MM.1S (cell line): ENCODE measurements around the gene LAMA4.

Source experiments
- DNase-seq: peaks from one replicate; pipeline ENCODE4 v3.0.0-alpha.2; 2015
- H2AFZ ChIP-seq: fragments of 300-600 bp; sonication (generic); 2 replicates; pipeline ENCODE4 v1.6.0; 2016; ENCODE audit warnings: antibody characterized with exemption, low read length
- H3F3A ChIP-seq: fragments of 300-600 bp; sonication (generic); 2 replicates; pipeline ENCODE4 v1.6.1; 2016; ENCODE audit warnings: mild to moderate bottlenecking, antibody characterized with exemption, low read length, moderate library complexity, mixed read lengths; ENCODE audit not compliant: insufficient read depth
- H3K27ac ChIP-seq: fragments of 300-600 bp; sonication (generic); 2 replicates; pipeline ENCODE4 v1.5.1; 2016; ENCODE audit warnings: mild to moderate bottlenecking, low read length
- H3K27me3 ChIP-seq: fragments of 300-600 bp; sonication (generic); replicated peaks from 2 replicates; pipeline ENCODE4 v1.6.0; 2016; ENCODE audit warnings: low read length; ENCODE audit not compliant: insufficient read depth
- H3K36me3 ChIP-seq: fragments of 300-600 bp; sonication (generic); replicated peaks from 2 replicates; pipeline ENCODE4 v1.6.1; 2016; ENCODE audit warnings: mild to moderate bottlenecking, low read length, mixed read lengths; ENCODE audit not compliant: insufficient read depth
- H3K4me1 ChIP-seq: fragments of 300-600 bp; sonication (generic); 2 replicates; pipeline ENCODE4 v1.6.1; 2016; ENCODE audit warnings: low read length, mixed read lengths
- H3K4me2 ChIP-seq: fragments of 300-600 bp; sonication (generic); 2 replicates; pipeline ENCODE4 v1.6.0; 2016; ENCODE audit warnings: low read depth, low read length
- H3K4me3 ChIP-seq: fragments of 300-600 bp; sonication (generic); 2 replicates; pipeline ENCODE4 v1.5.1; 2016; ENCODE audit warnings: low read length, mixed read lengths
- H3K79me2 ChIP-seq: fragments of 300-600 bp; sonication (generic); 2 replicates; pipeline ENCODE4 v1.6.1; 2016; ENCODE audit warnings: mixed run types, low read length, mixed read lengths
- H3K9ac ChIP-seq: fragments of 300-600 bp; sonication (generic); 2 replicates; pipeline ENCODE4 v1.6.1; 2016; ENCODE audit warnings: low read length, mixed read lengths
- H3K9me2 ChIP-seq: fragments of 300-600 bp; sonication (generic); replicated peaks from 2 replicates; pipeline ENCODE4 v1.6.1; 2016; ENCODE audit warnings: mild to moderate bottlenecking, low read length, mixed read lengths; ENCODE audit not compliant: insufficient read depth
- H3K9me3 ChIP-seq: fragments of 300-600 bp; sonication (generic); replicated peaks from 2 replicates; pipeline ENCODE4 v1.6.1; 2016; ENCODE audit warnings: mild to moderate bottlenecking, low read length, mixed read lengths; ENCODE audit not compliant: insufficient read depth
- H4K20me1 ChIP-seq: fragments of 300-600 bp; sonication (generic); 2 replicates; pipeline ENCODE4 v1.6.1; 2016; ENCODE audit warnings: mild to moderate bottlenecking, low read length, moderate library complexity, mixed read lengths; ENCODE audit not compliant: insufficient read depth
- EZH2 ChIP-seq: fragments of 300-600 bp; sonication (generic); optimal IDR thresholded peaks from 2 replicates; pipeline ENCODE3; 2017; ENCODE audit warnings: low read depth, mild to moderate bottlenecking, antibody characterized with exemption, low read length, mixed read lengths
- EZH2phosphoT487 ChIP-seq: fragments of 300-600 bp; sonication (generic); IDR thresholded peaks from 2 replicates; pipeline ENCODE4 v1.6.1; 2018; ENCODE audit warnings: antibody characterized with exemption, low read length
- TF ChIP-seq, protein P1 (sequence below): fragments of 300-600 bp; sonication (generic); IDR thresholded peaks from 2 replicates; pipeline ENCODE4 v1.5.1; 2016; ENCODE audit warnings: antibody characterized with exemption, low read length, mixed read lengths

The LAMA4 gene

DNA sequence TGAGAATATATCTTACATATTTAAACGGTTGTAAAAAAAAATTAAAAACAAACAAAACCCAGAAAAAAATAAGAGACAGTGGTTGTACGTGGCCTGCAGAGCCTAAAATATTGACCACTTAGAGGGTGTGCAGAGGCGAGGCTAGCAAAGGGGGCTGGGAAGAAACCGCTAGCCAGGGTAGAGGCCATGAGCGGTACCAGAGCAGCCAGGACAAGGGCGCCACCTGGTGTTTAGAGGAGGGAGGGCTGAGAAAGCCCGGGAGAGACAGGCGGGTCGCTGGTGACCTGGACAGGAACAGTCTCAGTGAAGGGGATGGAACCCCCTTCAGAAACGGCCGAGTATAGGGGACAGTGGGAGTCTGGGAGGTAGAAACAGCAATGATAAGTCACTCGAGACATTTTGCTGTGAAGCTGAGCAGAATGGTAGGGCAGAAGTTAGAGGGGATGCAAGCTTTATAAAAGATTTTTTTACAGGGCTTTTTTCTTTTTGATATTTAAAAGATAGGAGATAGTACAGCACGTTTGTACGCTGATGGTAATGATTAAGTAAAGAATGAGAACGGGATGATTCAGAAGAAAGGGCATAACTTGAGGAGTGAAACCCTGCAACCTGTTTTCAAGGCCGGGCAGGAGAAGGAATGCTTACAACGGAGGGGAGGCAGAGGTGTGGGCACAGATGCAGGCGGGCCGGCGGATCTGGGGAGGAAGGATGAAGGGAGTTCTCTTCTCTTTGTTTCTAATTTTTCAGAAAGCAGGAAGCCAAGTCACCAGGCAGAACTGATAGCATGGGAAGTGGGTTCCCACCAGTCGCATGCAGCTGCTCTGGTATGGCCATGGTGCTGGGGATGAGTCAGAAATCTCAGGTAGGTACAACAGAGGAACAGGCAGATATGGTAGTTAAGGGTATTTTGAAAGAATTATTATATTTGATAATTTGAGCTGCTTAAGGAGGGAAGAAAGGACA lies 90.8 kb downstream of the LAMA4 start:
- no peaks in the 10 kb centered on the region for H3K9me3 ChIP-seq
- H3K36me3 ChIP-seq = no peaks in the 10 kb centered on the region
- no peak overlapping the region for H3K27ac ChIP-seq
- TF ChIP-seq EZH2phosphoT487 = no peak
- TF ChIP-seq, protein P1, sequence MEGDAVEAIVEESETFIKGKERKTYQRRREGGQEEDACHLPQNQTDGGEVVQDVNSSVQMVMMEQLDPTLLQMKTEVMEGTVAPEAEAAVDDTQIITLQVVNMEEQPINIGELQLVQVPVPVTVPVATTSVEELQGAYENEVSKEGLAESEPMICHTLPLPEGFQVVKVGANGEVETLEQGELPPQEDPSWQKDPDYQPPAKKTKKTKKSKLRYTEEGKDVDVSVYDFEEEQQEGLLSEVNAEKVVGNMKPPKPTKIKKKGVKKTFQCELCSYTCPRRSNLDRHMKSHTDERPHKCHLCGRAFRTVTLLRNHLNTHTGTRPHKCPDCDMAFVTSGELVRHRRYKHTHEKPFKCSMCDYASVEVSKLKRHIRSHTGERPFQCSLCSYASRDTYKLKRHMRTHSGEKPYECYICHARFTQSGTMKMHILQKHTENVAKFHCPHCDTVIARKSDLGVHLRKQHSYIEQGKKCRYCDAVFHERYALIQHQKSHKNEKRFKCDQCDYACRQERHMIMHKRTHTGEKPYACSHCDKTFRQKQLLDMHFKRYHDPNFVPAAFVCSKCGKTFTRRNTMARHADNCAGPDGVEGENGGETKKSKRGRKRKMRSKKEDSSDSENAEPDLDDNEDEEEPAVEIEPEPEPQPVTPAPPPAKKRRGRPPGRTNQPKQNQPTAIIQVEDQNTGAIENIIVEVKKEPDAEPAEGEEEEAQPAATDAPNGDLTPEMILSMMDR = peak; percentile 93
- TF ChIP-seq EZH2 = no peak
- H2AFZ ChIP-seq = peak overlapping the region; percentile 73
- peak; percentile 49 for DNase-seq
- H3K4me1 ChIP-seq = no peaks in the 10 kb centered on the region
- H3K4me3 ChIP-seq = no peak overlapping the region
- H3K4me2 ChIP-seq = no peak overlapping the region
- H3K9ac ChIP-seq = no peak overlapping the region
- H3K9me2 ChIP-seq = no peaks in the 10 kb centered on the region
- no peaks in the 10 kb centered on the region for H3F3A ChIP-seq
- no peaks in the 10 kb centered on the region for H3K27me3 ChIP-seq
- no peaks in the 10 kb centered on the region for H4K20me1 ChIP-seq
- H3K79me2 ChIP-seq = no peaks in the 10 kb centered on the region

DNA sequence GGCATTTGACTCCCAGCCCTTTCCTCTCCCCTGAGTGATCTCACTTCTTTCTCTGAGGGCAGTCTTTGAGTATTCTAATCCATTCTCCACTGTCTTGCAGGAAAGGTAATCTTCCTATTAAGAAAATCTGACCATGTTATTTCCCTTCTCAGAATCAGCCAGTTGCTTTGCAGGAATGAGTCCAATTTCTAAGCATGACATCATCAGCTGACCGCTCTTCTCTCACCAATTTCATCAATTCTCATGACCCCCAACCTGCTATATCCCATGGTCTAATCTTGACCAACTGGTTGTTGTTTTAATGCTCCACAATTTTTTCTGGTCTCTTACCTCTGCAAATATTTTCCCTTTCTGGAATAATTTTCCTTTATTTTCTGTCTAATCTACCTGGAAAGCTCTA lies 93.6 kb downstream of the LAMA4 start:
- H4K20me1 ChIP-seq = no peaks in the 10 kb centered on the region
- no peak overlapping the region for H3K4me3 ChIP-seq
- H2AFZ ChIP-seq = no peak overlapping the region
- H3K9ac ChIP-seq = no peak overlapping the region
- TF ChIP-seq, protein P1 = no peak
- TF ChIP-seq EZH2 (no peak), EZH2phosphoT487 (no peak)
- no peak overlapping the region for H3K27ac ChIP-seq
- no peaks in the 10 kb centered on the region for H3K79me2 ChIP-seq
- no peak for DNase-seq
- H3K36me3 ChIP-seq = no peaks in the 10 kb centered on the region
- no peak overlapping the region for H3K4me2 ChIP-seq
- no peaks in the 10 kb centered on the region for H3K4me1 ChIP-seq
- no peaks in the 10 kb centered on the region for H3F3A ChIP-seq
- H3K9me3 ChIP-seq = no peaks in the 10 kb centered on the region
- H3K27me3 ChIP-seq = no peaks in the 10 kb centered on the region
- H3K9me2 ChIP-seq = no peaks in the 10 kb centered on the region

DNA sequence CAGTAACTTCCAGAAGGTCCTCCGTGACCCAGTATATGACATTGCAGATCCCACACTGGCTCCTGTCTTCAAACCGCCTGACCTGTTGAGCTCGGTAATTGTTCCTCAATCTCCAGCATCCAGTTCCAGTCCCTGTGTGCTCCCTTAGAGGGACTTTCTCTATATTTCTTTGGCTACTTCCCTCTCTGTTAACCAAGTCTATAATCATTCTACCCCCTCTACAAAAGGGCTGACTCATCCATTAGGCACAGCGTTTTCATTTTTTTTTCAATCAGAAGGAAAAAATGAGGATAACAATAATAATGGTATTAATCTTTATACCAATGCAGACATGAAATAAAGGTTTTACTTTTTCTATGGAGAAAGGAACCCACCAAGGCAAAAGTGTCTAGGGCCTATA lies 97.7 kb downstream of the LAMA4 start:
- no peaks in the 10 kb centered on the region for H3K79me2 ChIP-seq
- no peak overlapping the region for H3K4me2 ChIP-seq
- H3K27me3 ChIP-seq = no peaks in the 10 kb centered on the region
- H3K36me3 ChIP-seq = no peaks in the 10 kb centered on the region
- no peak overlapping the region for H3K9ac ChIP-seq
- no peak overlapping the region for H2AFZ ChIP-seq
- no peak for TF ChIP-seq EZH2
- no peaks in the 10 kb centered on the region for H3K9me2 ChIP-seq
- no peaks in the 10 kb centered on the region for H4K20me1 ChIP-seq
- no peak overlapping the region for H3K27ac ChIP-seq
- no peaks in the 10 kb centered on the region for H3F3A ChIP-seq
- DNase-seq = no peak
- no peak overlapping the region for H3K4me3 ChIP-seq
- H3K9me3 ChIP-seq = no peaks in the 10 kb centered on the region
- no peaks in the 10 kb centered on the region for H3K4me1 ChIP-seq

DNA sequence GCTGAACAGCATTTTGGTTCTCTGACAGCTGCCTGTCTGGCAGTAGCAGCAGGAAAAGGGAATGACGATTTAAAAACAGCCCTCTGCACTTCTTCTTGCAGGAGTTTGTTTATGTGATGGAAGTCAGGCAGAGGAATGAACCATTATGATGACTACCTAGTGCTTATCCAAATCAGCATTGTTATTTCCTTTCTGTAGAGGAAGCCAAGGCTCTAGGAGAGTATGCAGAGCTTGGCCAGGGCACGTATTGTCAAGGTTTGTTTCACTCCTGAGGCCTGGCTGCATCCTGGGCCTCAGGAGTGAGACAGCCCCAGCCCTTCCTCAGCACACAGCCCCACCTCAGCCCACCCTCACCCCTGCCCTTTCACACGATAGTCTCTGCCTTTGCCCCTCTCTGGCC lies 98.5 kb downstream of the LAMA4 start:
- DNase-seq = no peak
- H3F3A ChIP-seq = no peaks in the 10 kb centered on the region
- H3K4me1 ChIP-seq = no peaks in the 10 kb centered on the region
- no peaks in the 10 kb centered on the region for H3K9me2 ChIP-seq
- no peak overlapping the region for H3K4me3 ChIP-seq
- H3K4me2 ChIP-seq = no peak overlapping the region
- no peaks in the 10 kb centered on the region for H3K27me3 ChIP-seq
- H4K20me1 ChIP-seq = no peaks in the 10 kb centered on the region
- H3K9me3 ChIP-seq = no peaks in the 10 kb centered on the region
- no peak overlapping the region for H2AFZ ChIP-seq
- no peaks in the 10 kb centered on the region for H3K79me2 ChIP-seq
- H3K27ac ChIP-seq = no peak overlapping the region
- H3K36me3 ChIP-seq = no peaks in the 10 kb centered on the region
- H3K9ac ChIP-seq = no peak overlapping the region
- TF ChIP-seq EZH2phosphoT487 = no peak
- TF ChIP-seq EZH2 = no peak
- TF ChIP-seq, protein P1 = no peak
